WTC11 (cell line): Measurements from ENCODE around the gene NCMAP. TPM values are rescaled to one million over a fixed set of nuclear protein-coding genes. Genes with fewer than 3 reads are reported as not detected.

Experiments
- ATAC-seq: fragments of 200-7000 bp; cut with Tn5 transposase; 2 replicates; pipeline ENCODE4 v1.10.0; 2021; ENCODE audit warnings: mild to moderate bottlenecking, moderate library complexity
- CTCF ChIA-PET: fragments of 300-600 bp; sonication (Branson Sonifier 250); formaldehyde crosslinking; loops from one replicate; lab custom pipeline; 2021; ENCODE audit warnings: antibody characterized with exemption; lab: Charles Lee
- POLR2A ChIA-PET: fragments of 350-600 bp; sonication (Branson Sonifier 250); formaldehyde crosslinking; loops from one replicate; lab custom pipeline; 2021; ENCODE audit warnings: antibody characterized with exemption; lab: Charles Lee
- DNase-seq: peaks from one replicate; pipeline ENCODE4 v3.0.0; 2021; ENCODE audit warnings: low spot score
- H3K27ac Mint-ChIP-seq: 2 replicates; pipeline ENCODE4 v1.8.0; 2021; ENCODE audit warnings: mixed read lengths
- H3K27me3 Mint-ChIP-seq: 2 replicates; pipeline ENCODE4 v1.8.0; 2021; ENCODE audit warnings: low read depth, mild to moderate bottlenecking, moderate library complexity, mixed read lengths
- H3K36me3 Mint-ChIP-seq: 2 replicates; pipeline ENCODE4 v1.8.0; 2021; ENCODE audit warnings: mixed read lengths
- H3K4me1 Mint-ChIP-seq: 2 replicates; pipeline ENCODE4 v1.8.0; 2022; ENCODE audit warnings: mixed read lengths
- H3K4me3 Mint-ChIP-seq: 2 replicates; pipeline ENCODE4 v1.8.0; 2021; ENCODE audit warnings: mild to moderate bottlenecking, moderate library complexity, mixed read lengths
- H3K9me3 Mint-ChIP-seq: 2 replicates; pipeline ENCODE4 v1.8.0; 2021; ENCODE audit warnings: mixed read lengths
- ARID4B ChIP-seq: sonication (generic); formaldehyde crosslinking; IDR thresholded peaks from 2 replicates; pipeline ENCODE4 v1.8.0; 2023; ENCODE audit warnings: missing genetic modification reagents, mild to moderate bottlenecking, borderline replicate concordance
- CBFB ChIP-seq: sonication (generic); formaldehyde crosslinking; IDR thresholded peaks from 2 replicates; pipeline ENCODE4 v1.8.1; 2022; ENCODE audit warnings: mild to moderate bottlenecking, low read depth, missing genetic modification reagents
- ELF4 ChIP-seq: sonication (generic); formaldehyde crosslinking; IDR thresholded peaks from 2 replicates; pipeline ENCODE4 v1.8.1; 2022; ENCODE audit warnings: low read depth, mild to moderate bottlenecking, moderate library complexity, missing genetic modification reagents
- ESRRA ChIP-seq: sonication (generic); formaldehyde crosslinking; IDR thresholded peaks from 2 replicates; pipeline ENCODE4 v1.8.1; 2022; ENCODE audit warnings: mild to moderate bottlenecking, missing genetic modification reagents, borderline replicate concordance
- HMGA2 ChIP-seq: fragments of 250-450 bp; sonication (Bioruptor Pico); IDR thresholded peaks from 2 replicates; pipeline ENCODE4 v1.4.0; 2021; ENCODE audit warnings: mild to moderate bottlenecking, moderate library complexity
- IRF2 ChIP-seq: sonication (generic); formaldehyde crosslinking; IDR thresholded peaks from 2 replicates; pipeline ENCODE4 v1.8.0; 2022; ENCODE audit warnings: low read depth, missing genetic modification reagents, borderline replicate concordance
- JUN ChIP-seq: sonication (generic); formaldehyde crosslinking; IDR thresholded peaks from 2 replicates; pipeline ENCODE4 v1.8.0; 2023; ENCODE audit warnings: mild to moderate bottlenecking, missing genetic modification reagents
- KAT7 ChIP-seq: sonication (generic); formaldehyde crosslinking; IDR thresholded peaks from 2 replicates; pipeline ENCODE4 v1.8.1; 2023; ENCODE audit warnings: missing genetic modification reagents, mild to moderate bottlenecking, borderline replicate concordance
- NFE2L1 ChIP-seq: sonication (generic); formaldehyde crosslinking; IDR thresholded peaks from 2 replicates; pipeline ENCODE4 v1.8.1; 2023; ENCODE audit warnings: missing genetic modification reagents
- NR1H2 ChIP-seq: sonication (generic); formaldehyde crosslinking; IDR thresholded peaks from 2 replicates; pipeline ENCODE4 v1.9.0; 2021; ENCODE audit warnings: mild to moderate bottlenecking, moderate library complexity, missing genetic modification reagents
- NR2C2 ChIP-seq: sonication (generic); formaldehyde crosslinking; IDR thresholded peaks from 2 replicates; pipeline ENCODE4 v1.8.0; 2022; ENCODE audit warnings: mild to moderate bottlenecking, missing genetic modification reagents
- RORB ChIP-seq: fragments of 250-450 bp; sonication (Bioruptor Pico); IDR thresholded peaks from 2 replicates; pipeline ENCODE4 v1.9.0; 2021; ENCODE audit warnings: mild to moderate bottlenecking
- SMAD3 ChIP-seq: sonication (generic); formaldehyde crosslinking; IDR thresholded peaks from 2 replicates; pipeline ENCODE4 v1.8.0; 2022; ENCODE audit warnings: missing genetic modification reagents, mild to moderate bottlenecking, borderline replicate concordance
- TEAD1 ChIP-seq: sonication (generic); formaldehyde crosslinking; IDR thresholded peaks from 2 replicates; pipeline ENCODE4 v1.8.0; 2022; ENCODE audit warnings: mild to moderate bottlenecking, missing genetic modification reagents
- ZBTB21 ChIP-seq: sonication (generic); formaldehyde crosslinking; IDR thresholded peaks from 2 replicates; pipeline ENCODE4 v1.8.1; 2023; ENCODE audit warnings: mild to moderate bottlenecking, missing genetic modification reagents, borderline replicate concordance
- ZNF263 ChIP-seq: sonication (generic); formaldehyde crosslinking; IDR thresholded peaks from 2 replicates; pipeline ENCODE4 v1.8.1; 2022; ENCODE audit warnings: low read depth, mild to moderate bottlenecking, moderate library complexity, missing genetic modification reagents
- ZNF317 ChIP-seq: sonication (generic); formaldehyde crosslinking; IDR thresholded peaks from 2 replicates; pipeline ENCODE4 v1.8.1; 2023; ENCODE audit warnings: low read depth, mild to moderate bottlenecking, moderate library complexity, missing genetic modification reagents, borderline replicate concordance
- total RNA-seq: library from RNA; stranded (reverse); gene quantifications from 3 replicates; pipeline ENCODE4 v1.2.3, GENCODE V29; 2021
- TF ChIP-seq, protein P1 (sequence below): fragments of 250-450 bp; sonication (Bioruptor Pico); conservative IDR thresholded peaks from 2 replicates; pipeline ENCODE4 v1.9.0; 2021; ENCODE audit warnings: mild to moderate bottlenecking
- TF ChIP-seq, protein P2 (sequence below): fragments of 200-600 bp; IDR thresholded peaks from 2 replicates; pipeline ENCODE4 v1.8.0; 2022; ENCODE audit warnings: antibody characterized with exemption

Gene NCMAP
- total RNA-seq, 1 experiment from 2014 or later = 0.26 TPM

- no peak for TF ChIP-seq SMAD3
- no peak for TF ChIP-seq ZBTB21
- no peak for TF ChIP-seq ZNF317 (CRISPR knock-in tag)
- TF ChIP-seq, protein P1, sequence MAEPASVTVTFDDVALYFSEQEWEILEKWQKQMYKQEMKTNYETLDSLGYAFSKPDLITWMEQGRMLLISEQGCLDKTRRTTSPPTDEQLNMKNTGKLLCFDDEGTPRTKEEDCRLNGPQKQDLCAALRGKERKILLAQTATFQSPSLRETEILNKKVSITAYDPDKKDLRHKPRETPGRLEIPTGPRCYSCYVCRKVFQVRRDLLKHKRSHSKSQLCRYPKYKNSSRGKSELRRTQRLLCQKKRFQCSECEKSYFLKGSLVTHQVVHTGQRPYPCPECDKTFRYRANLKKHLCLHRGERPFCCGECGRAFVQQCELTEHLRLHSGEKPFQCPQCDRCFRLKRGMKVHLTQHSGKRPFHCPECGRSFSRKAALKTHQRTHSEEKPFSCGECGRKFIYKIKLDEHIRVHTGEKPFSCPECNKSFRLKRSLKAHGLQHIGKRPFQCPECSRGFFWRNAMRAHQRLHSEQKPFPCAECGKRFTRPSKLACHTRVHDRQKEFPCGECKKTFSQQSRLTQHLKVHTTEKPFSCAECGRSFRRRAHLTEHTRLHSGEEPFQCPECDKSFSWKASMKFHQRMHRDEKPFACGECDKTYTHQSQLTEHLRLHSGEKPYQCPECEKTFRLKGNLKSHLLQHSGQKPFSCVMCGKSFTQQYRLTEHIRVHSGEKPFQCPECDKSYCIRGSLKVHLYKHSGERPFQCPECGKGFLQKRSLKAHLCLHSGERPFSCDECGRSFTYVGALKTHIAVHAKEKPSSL (CRISPR knock-in tag) = no peak
- Mint-ChIP-seq H3K4me3 (no peak overlapping the region), H3K9me3 (no peaks in the 10 kb centered on the region), H3K27me3 (no peaks in the 10 kb centered on the region; the same call in 1 of the 2 replicates), H3K36me3 (no peaks in the 10 kb centered on the region), H3K4me1 (no peaks in the 10 kb centered on the region), H3K27ac (no peak overlapping the region)
- DNase-seq = no peak
- ATAC-seq = no peak
- ChIA-PET POLR2A (no interaction called here), CTCF (no interaction called here)
These were observed 50.7 kb downstream of the NCMAP start for GRCh38 chr1:24606621-24607020.

GRCh38 chr1:24609949-24610517 lies 54.1 kb downstream of the NCMAP start:
- H3K27me3 Mint-ChIP-seq = no peaks in the 10 kb centered on the region; the same call in 1 of the 2 replicates
- DNase-seq (no peak), ATAC-seq (no peak)
- POLR2A ChIA-PET = no interaction called here
- H3K4me3 Mint-ChIP-seq = no peak overlapping the region
- no peaks in the 10 kb centered on the region for H3K4me1 Mint-ChIP-seq
- TF ChIP-seq, protein P1 (CRISPR knock-in tag) = no peak
- TF ChIP-seq ARID4B (CRISPR knock-in tag) = no peak
- no peak for TF ChIP-seq KAT7 (CRISPR knock-in tag)
- no peak for TF ChIP-seq HMGA2 (CRISPR knock-in tag)
- TF ChIP-seq NFE2L1 = no peak
- TF ChIP-seq JUN (CRISPR knock-in tag) = no peak
- no peak overlapping the region for H3K27ac Mint-ChIP-seq
- no peaks in the 10 kb centered on the region for H3K9me3 Mint-ChIP-seq
- CTCF ChIA-PET = interaction anchor here (1.9 kb wide), 1 partner anchor 23 kb away, joined by 8 read pairs; no protein-coding TSS in a partner anchor
- H3K36me3 Mint-ChIP-seq = no peaks in the 10 kb centered on the region

- DNase-seq = no peak
- ChIA-PET POLR2A (no interaction called here), CTCF (interaction anchor here (1.2 kb wide), 1 partner anchor 32 kb away, joined by 4 read pairs; no protein-coding TSS in a partner anchor)
- no peak for ATAC-seq
- Mint-ChIP-seq H3K27ac (no peak overlapping the region), H3K4me1 (no peaks in the 10 kb centered on the region), H3K9me3 (no peaks in the 10 kb centered on the region), H3K4me3 (no peak overlapping the region), H3K36me3 (no peaks in the 10 kb centered on the region), H3K27me3 (no peaks in the 10 kb centered on the region)
- no peak for TF ChIP-seq NR1H2
- no peak for TF ChIP-seq TEAD1 (CRISPR knock-in tag)
- TF ChIP-seq IRF2 (CRISPR knock-in tag) = no peak
- no peak for TF ChIP-seq NR2C2 (CRISPR knock-in tag)
- TF ChIP-seq, protein P2, sequence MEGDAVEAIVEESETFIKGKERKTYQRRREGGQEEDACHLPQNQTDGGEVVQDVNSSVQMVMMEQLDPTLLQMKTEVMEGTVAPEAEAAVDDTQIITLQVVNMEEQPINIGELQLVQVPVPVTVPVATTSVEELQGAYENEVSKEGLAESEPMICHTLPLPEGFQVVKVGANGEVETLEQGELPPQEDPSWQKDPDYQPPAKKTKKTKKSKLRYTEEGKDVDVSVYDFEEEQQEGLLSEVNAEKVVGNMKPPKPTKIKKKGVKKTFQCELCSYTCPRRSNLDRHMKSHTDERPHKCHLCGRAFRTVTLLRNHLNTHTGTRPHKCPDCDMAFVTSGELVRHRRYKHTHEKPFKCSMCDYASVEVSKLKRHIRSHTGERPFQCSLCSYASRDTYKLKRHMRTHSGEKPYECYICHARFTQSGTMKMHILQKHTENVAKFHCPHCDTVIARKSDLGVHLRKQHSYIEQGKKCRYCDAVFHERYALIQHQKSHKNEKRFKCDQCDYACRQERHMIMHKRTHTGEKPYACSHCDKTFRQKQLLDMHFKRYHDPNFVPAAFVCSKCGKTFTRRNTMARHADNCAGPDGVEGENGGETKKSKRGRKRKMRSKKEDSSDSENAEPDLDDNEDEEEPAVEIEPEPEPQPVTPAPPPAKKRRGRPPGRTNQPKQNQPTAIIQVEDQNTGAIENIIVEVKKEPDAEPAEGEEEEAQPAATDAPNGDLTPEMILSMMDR = no peak
- TF ChIP-seq RORB = no peak
- no peak for TF ChIP-seq ELF4
- TF ChIP-seq ZNF263 (CRISPR knock-in tag) = no peak
- no peak for TF ChIP-seq ESRRA (CRISPR knock-in tag)
- no peak for TF ChIP-seq CBFB (CRISPR knock-in tag)
These were observed 63.5 kb downstream of the NCMAP start for GRCh38 chr1:24619376-24619775.
